ENCODE results near the gene ZNF500.

- no peak for TF ChIP-seq ZNF274 (IDR thresholded peaks at IDR 0.05; ENCODE audit: low read length)
- no peak for TF ChIP-seq ZNF274 (tag by site-specific recombination; IDR thresholded peaks at IDR 0.05; ENCODE audit: borderline replicate concordance)
- TF ChIP-seq SETDB1 (IDR thresholded peaks at IDR 0.05; ENCODE audit: insufficient read length, low read length): no peak
- no peak for TF ChIP-seq ZFP41 (tag by site-specific recombination; IDR thresholded peaks at IDR 0.05; ENCODE audit: borderline replicate concordance)
- TF ChIP-seq ZNF138 (tag by site-specific recombination; IDR thresholded peaks at IDR 0.05; ENCODE audit: borderline replicate concordance): no peak
- no peak for TF ChIP-seq SP2 (tag by site-specific recombination; IDR thresholded peaks at IDR 0.05)
- TF ChIP-seq REST (tag by site-specific recombination; IDR thresholded peaks at IDR 0.05): no peak
- no peak for TF ChIP-seq CTCF (tag by site-specific recombination; IDR thresholded peaks at IDR 0.05)
Observed at GRCh38 chr16:4795181-4795827, 28.3 kb upstream of the ZNF500 start, which contains the start of gene SMIM22.

Data from HEK293 (cell line).